ENCODE measurements around the gene MCM7. TPM values are rescaled to one million over a fixed set of nuclear protein-coding genes. Genes with fewer than 3 reads are reported as not detected.

MCM7 gene
- total and polyA plus RNA-seq, 2 of the 13 experiments (the other 11 are each of a cell fraction or from before 2014, with no cell fraction given): 84.5 to 214 TPM

- TF ChIP-seq ZNF326 (CRISPR knock-in tag; IDR thresholded peaks at IDR 0.05; ENCODE audit: borderline replicate concordance) (no peak), ZBTB8A (CRISPR knock-in tag; IDR thresholded peaks at IDR 0.05; ENCODE audit: borderline replicate concordance, low read depth) (no peak), RARA (CRISPR knock-in tag; IDR thresholded peaks at IDR 0.05) (no peak), RFX5 (IDR thresholded peaks at IDR 0.05; ENCODE audit: low read depth, low read length) (no peak), SOX6 (IDR thresholded peaks at IDR 0.05) (no peak), SOX6 (CRISPR knock-in tag; IDR thresholded peaks at IDR 0.05) (peak; percentile 59), DBP (CRISPR knock-in tag; IDR thresholded peaks at IDR 0.05; ENCODE audit: not compliant biosample characterization) (no peak), NFKBIZ (CRISPR knock-in tag; IDR thresholded peaks at IDR 0.05) (no peak), MED8 (CRISPR knock-in tag; IDR thresholded peaks at IDR 0.05; ENCODE audit: insufficient replicate concordance) (peak; percentile 21), ZNF292 (CRISPR knock-in tag; IDR thresholded peaks at IDR 0.05; ENCODE audit: borderline replicate concordance, low read depth) (no peak), CENPBD1 (CRISPR knock-in tag; IDR thresholded peaks at IDR 0.05; ENCODE audit: borderline replicate concordance, low read depth) (no peak), ZNF33B (CRISPR knock-in tag; IDR thresholded peaks at IDR 0.05) (peak; percentile 48; the same call in 1 of the 2 replicates), SUZ12 (IDR thresholded peaks at IDR 0.05; ENCODE audit: low read depth, low read length) (no peak), FOXK2 (IDR thresholded peaks at IDR 0.05) (no peak), MIXL1 (CRISPR knock-in tag; IDR thresholded peaks at IDR 0.05) (no peak), E2F2 (CRISPR knock-in tag; IDR thresholded peaks at IDR 0.05; ENCODE audit: borderline replicate concordance) (peak; percentile 82; the same call in 1 of the 2 replicates)
- TF ChIP-seq, protein P1, sequence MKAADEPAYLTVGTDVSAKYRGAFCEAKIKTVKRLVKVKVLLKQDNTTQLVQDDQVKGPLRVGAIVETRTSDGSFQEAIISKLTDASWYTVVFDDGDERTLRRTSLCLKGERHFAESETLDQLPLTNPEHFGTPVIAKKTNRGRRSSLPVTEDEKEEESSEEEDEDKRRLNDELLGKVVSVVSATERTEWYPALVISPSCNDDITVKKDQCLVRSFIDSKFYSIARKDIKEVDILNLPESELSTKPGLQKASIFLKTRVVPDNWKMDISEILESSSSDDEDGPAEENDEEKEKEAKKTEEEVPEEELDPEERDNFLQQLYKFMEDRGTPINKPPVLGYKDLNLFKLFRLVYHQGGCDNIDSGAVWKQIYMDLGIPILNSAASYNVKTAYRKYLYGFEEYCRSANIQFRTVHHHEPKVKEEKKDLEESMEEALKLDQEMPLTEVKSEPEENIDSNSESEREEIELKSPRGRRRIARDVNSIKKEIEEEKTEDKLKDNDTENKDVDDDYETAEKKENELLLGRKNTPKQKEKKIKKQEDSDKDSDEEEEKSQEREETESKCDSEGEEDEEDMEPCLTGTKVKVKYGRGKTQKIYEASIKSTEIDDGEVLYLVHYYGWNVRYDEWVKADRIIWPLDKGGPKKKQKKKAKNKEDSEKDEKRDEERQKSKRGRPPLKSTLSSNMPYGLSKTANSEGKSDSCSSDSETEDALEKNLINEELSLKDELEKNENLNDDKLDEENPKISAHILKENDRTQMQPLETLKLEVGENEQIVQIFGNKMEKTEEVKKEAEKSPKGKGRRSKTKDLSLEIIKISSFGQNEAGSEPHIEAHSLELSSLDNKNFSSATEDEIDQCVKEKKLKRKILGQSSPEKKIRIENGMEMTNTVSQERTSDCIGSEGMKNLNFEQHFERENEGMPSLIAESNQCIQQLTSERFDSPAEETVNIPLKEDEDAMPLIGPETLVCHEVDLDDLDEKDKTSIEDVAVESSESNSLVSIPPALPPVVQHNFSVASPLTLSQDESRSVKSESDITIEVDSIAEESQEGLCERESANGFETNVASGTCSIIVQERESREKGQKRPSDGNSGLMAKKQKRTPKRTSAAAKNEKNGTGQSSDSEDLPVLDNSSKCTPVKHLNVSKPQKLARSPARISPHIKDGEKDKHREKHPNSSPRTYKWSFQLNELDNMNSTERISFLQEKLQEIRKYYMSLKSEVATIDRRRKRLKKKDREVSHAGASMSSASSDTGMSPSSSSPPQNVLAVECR (CRISPR knock-in tag; IDR thresholded peaks at IDR 0.05; ENCODE audit: borderline replicate concordance): peak; percentile 81
- TF ChIP-seq, protein P2, sequence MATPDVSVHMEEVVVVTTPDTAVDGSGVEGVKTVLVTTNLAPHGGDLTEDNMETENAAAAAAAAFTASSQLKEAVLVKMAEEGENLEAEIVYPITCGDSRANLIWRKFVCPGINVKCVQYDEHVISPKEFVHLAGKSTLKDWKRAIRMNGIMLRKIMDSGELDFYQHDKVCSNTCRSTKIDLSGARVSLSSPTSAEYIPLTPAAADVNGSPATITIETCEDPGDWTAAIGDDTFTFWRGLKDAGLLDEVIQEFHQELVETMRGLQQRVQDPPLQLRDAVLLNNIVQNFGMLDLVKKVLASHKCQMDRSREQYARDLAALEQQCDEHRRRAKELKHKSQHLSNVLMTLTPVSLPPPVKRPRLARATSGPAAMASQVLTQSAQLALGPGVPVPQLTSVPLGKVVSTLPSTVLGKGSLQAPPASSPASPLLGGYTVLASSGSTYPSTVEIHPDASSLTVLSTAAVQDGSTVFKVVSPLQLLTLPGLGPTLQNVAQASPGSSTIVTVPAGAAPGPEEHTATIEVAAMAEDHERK (CRISPR knock-in tag; IDR thresholded peaks at IDR 0.05; ENCODE audit: low read depth): peak; percentile 84
These were observed at the start of gene MCM7, which contains the start of gene AP4M1 (continued) for GRCh38 chr7:100101016-100101862.

Data from HepG2 (cell line).